Neutrophil (primary cell): ENCODE results near the gene BTNL9.

Experiments
- H3K27ac ChIP-seq: fragments of 200-600 bp; sonication (generic); 2 replicates; pipeline ENCODE4 v1.5.1; 2016; ENCODE audit warnings: mild to moderate bottlenecking, moderate library complexity
- H3K27me3 ChIP-seq: fragments of 200-600 bp; sonication (generic); 2 replicates; pipeline ENCODE4 v1.6.0; 2016; ENCODE audit warnings: mild to moderate bottlenecking
- H3K36me3 ChIP-seq: fragments of 200-600 bp; sonication (generic); 2 replicates; pipeline ENCODE4 v1.5.1; 2017
- H3K4me1 ChIP-seq, 2 experiments: fragments of 200-600 bp in 1 of 2; sonication (generic) in 1 of 2; 1 replicate in 1 of 2; 2 replicates in 1 of 2; pipeline versions ENCODE4 v1.5.1 to v1.6.1; 2013 to 2016; ENCODE audit warnings: low read depth in 1 of 2, low read length in 1 of 2, mild to moderate bottlenecking in 1 of 2, moderate library complexity in 1 of 2; ENCODE audit not compliant: control insufficient read depth in 1 of 2, insufficient read depth in 1 of 2
- H3K4me3 ChIP-seq, 2 experiments: fragments of 200-600 bp in 1 of 2; sonication (generic) in 1 of 2; 1 replicate in 1 of 2; 2 replicates in 1 of 2; pipeline ENCODE4 v1.5.1; 2013 to 2016; ENCODE audit warnings: low read depth in 1 of 2, low read length in 1 of 2, mild to moderate bottlenecking in 1 of 2, moderate library complexity in 1 of 2
- H3K9me3 ChIP-seq: fragments of 200-600 bp; sonication (generic); 2 replicates; pipeline ENCODE4 v1.5.1; 2016
- TF ChIP-seq, protein P1 (sequence below): fragments of 200-600 bp; sonication (generic); IDR thresholded peaks from 2 replicates; pipeline ENCODE4 v1.5.1; 2016; ENCODE audit warnings: antibody characterized with exemption

BTNL9 gene

DNA sequence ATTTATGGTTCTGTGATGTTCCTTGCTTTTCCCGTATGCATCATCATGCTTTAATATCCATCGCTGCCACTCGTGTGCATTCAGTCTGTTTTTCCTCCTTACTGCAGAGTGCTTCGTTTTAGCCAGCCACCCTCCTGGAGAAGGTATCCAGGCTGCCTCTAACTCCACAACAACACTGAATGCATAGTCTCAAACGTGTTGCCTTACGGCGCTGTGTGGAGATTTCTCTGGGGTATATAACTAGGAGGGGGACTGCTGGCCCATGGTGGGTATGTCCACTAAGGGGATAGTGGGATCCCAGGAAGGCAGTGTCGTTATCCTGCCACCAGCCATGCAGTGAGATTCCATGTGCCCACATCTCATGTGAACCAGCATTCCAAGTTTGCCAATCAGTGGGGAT is 16.4 kb downstream of the BTNL9 start:
- Histone ChIP-seq H3K27ac (no peak overlapping the region), H3K4me1 (peaks cover 5 to 9% of the 10 kb centered on the region in 2 experiments), H3K27me3 (peaks cover 100% of the 10 kb centered on the region), H3K36me3 (no peaks in the 10 kb centered on the region), H3K4me3 (no peak overlapping the region), H3K9me3 (no peaks in the 10 kb centered on the region)
- TF ChIP-seq, protein P1, sequence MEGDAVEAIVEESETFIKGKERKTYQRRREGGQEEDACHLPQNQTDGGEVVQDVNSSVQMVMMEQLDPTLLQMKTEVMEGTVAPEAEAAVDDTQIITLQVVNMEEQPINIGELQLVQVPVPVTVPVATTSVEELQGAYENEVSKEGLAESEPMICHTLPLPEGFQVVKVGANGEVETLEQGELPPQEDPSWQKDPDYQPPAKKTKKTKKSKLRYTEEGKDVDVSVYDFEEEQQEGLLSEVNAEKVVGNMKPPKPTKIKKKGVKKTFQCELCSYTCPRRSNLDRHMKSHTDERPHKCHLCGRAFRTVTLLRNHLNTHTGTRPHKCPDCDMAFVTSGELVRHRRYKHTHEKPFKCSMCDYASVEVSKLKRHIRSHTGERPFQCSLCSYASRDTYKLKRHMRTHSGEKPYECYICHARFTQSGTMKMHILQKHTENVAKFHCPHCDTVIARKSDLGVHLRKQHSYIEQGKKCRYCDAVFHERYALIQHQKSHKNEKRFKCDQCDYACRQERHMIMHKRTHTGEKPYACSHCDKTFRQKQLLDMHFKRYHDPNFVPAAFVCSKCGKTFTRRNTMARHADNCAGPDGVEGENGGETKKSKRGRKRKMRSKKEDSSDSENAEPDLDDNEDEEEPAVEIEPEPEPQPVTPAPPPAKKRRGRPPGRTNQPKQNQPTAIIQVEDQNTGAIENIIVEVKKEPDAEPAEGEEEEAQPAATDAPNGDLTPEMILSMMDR, result no peak

DNA sequence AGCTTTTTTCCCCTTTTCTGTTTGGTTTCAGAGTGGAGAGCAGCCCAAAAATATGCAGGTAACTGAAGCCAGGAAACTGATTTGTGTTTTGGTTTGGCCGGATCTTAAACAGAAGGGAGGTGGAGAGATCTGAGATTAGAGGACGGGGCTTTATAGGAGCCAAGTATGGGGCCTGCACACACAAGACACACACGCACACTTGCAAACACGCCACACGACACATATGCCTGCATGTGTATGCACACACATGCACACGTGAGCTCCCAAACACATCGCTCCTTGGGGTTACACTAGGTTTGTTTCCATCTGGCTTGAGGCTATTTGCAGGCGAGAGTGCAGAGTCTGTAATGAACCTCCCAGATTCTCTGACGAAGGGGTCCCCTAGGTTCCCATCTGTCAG is 18.3 kb downstream of the BTNL9 start:
- TF ChIP-seq, protein P1, result no peak
- H3K9me3 ChIP-seq, result no peaks in the 10 kb centered on the region
- no peak overlapping the region for H3K27ac ChIP-seq
- H3K4me1 ChIP-seq, result peaks cover 2 to 5% of the 10 kb centered on the region in 2 experiments
- H3K36me3 ChIP-seq, result no peaks in the 10 kb centered on the region
- H3K4me3 ChIP-seq, result no peak overlapping the region
- H3K27me3 ChIP-seq, result peaks cover 98% of the 10 kb centered on the region

DNA sequence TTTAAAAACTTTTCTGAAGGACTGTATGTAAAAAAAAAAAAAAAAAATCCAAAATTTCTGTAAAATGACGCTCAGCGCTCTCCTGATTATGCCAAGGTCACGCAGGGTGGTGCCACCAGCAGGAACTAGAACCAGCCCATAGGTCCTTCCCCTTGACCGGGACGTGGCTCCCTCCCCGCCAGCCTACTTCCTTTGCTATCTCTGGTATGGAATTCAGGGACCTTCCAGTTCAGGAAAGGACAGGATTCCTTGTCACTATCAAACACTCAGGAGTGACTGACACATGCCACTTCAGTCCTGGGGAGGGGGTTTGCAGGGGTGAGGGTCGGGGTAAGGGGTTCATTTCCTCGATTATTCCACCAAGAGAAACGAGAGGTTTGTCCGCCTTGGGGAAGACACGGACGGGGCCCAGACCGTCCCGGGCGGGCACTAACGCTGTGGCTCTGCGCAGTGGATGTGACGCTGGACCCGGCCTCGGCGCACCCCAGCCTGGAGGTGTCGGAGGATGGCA is 18.8 kb downstream of the BTNL9 start:
- no peaks in the 10 kb centered on the region for H3K9me3 ChIP-seq
- no peak overlapping the region for H3K4me3 ChIP-seq
- H3K27me3 ChIP-seq, result peaks cover 98% of the 10 kb centered on the region
- no peaks in the 10 kb centered on the region for H3K36me3 ChIP-seq
- no peaks in the 10 kb centered on the region for H3K4me1 ChIP-seq
- TF ChIP-seq, protein P1, result no peak
- H3K27ac ChIP-seq, result no peak overlapping the region

DNA sequence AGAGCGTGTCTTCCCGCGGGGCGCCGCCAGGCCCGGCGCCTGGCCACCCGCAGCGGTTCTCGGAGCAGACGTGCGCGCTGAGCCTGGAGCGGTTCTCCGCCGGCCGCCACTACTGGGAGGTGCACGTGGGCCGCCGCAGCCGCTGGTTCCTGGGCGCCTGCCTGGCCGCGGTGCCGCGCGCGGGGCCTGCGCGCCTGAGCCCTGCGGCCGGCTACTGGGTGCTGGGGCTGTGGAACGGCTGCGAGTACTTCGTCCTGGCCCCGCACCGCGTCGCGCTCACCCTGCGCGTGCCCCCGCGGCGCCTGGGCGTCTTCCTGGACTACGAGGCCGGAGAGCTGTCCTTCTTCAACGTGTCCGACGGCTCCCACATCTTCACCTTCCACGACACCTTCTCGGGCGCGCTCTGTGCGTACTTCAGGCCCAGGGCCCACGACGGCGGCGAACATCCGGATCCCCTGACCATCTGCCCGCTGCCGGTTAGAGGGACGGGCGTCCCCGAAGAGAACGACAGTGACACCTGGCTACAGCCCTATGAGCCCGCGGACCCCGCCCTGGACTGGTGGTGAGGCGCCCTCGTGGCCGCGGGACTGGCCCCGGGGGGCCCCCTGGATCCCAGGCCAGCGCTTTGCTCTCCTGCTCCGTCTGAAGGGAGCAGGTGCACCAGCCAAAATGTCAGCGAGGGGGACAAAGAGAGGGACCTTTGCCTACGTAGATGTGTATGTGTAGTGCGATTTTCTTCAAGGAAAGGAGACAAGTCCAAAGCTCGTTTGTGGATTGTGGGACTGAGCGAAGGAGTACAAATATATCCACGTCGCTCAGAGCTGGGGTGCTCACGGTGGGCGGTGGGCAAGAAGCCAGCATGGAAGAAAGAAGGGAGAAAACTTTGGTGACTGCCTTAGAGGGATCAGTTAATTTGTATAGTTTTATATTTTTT is 19.5 kb downstream of the BTNL9 start:
- H3K4me1 ChIP-seq, result no peaks in the 10 kb centered on the region
- H3K27ac ChIP-seq, result no peak overlapping the region
- H3K36me3 ChIP-seq, result no peaks in the 10 kb centered on the region
- H3K4me3 ChIP-seq, result no peak overlapping the region
- no peaks in the 10 kb centered on the region for H3K9me3 ChIP-seq
- peaks cover 98% of the 10 kb centered on the region for H3K27me3 ChIP-seq
- TF ChIP-seq, protein P1, result no peak

DNA sequence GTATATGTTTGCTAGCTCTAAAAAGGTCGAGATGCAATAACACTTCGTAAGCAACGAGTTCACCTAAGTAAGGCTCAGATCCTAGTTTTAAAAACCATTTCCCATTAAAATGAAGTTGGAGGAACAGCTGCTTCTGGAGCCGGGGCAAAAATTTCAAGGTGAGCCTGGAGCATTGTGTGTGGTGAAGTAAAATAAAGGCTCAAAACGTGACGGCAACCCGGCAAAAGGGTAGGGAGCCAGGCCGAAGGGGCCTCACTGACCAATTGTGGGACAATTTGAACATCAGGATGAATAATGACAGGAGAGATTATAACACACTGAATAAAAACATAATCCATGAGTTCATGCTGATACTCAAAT is 20.1 kb downstream of the BTNL9 start:
- Histone ChIP-seq H3K36me3 (no peaks in the 10 kb centered on the region), H3K4me1 (no peaks in the 10 kb centered on the region), H3K4me3 (no peak overlapping the region), H3K27me3 (peaks cover 97% of the 10 kb centered on the region), H3K27ac (no peak overlapping the region), H3K9me3 (no peaks in the 10 kb centered on the region)
- TF ChIP-seq, protein P1, result no peak
